ENCODE measurements around the gene NCOA7.

DNA sequence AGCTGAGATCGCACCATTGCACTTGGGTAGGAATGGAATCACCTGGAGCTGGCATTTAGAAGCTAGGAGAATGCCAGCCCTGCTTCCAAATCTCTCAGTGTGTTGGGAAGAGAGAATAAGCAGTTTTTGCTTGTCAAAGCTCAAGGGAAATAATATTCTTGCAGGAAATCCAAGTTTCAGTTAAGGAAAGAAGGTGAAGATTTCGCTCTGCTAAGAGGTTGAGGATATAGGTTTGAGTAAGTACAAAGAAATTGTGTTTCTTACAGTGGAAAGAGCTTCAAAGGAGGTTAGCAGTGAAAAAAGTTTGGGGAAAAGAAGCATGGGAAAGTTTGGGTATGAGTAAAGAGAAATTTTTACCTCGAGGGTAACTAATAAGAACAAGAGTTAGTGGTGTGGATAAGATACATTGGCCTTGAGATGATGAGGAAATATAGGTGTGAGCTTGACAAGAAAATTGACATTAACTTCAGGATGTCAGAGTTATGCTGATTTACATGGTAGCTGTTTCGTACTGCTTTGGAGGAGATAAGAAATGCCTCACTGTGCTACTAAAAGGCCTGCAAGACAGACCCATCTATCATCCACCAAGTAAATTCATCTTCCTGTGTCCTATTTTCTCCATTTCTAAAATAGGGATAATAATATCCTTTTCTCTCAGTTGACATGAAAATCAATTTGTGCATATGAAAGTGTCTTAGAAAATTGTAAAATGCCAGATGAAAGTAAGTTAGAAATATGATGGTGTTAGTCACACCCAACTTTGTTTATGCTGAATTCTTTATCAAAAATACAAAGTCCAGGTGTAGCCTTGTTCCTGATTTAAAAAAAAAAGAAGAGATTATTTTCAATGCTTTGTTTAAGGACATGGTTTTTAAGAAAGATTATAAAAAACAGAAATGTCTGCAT lies 153.0 kb downstream of the NCOA7 start:
- TF ChIP-seq, protein P1, sequence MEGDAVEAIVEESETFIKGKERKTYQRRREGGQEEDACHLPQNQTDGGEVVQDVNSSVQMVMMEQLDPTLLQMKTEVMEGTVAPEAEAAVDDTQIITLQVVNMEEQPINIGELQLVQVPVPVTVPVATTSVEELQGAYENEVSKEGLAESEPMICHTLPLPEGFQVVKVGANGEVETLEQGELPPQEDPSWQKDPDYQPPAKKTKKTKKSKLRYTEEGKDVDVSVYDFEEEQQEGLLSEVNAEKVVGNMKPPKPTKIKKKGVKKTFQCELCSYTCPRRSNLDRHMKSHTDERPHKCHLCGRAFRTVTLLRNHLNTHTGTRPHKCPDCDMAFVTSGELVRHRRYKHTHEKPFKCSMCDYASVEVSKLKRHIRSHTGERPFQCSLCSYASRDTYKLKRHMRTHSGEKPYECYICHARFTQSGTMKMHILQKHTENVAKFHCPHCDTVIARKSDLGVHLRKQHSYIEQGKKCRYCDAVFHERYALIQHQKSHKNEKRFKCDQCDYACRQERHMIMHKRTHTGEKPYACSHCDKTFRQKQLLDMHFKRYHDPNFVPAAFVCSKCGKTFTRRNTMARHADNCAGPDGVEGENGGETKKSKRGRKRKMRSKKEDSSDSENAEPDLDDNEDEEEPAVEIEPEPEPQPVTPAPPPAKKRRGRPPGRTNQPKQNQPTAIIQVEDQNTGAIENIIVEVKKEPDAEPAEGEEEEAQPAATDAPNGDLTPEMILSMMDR (IDR thresholded peaks at IDR 0.05; ENCODE audit: low read depth, low read length), result no peak
- TF ChIP-seq EZH2phosphoT487 (IDR thresholded peaks at IDR 0.05; ENCODE audit: low read depth), result no peak

Data from OCI-LY3 (cell line).